ENCODE data around the gene CTRL.

GRCh38 chr16:67968400-67969253 is 37.0 kb upstream of the CTRL start, which contains the start of gene SLC12A4:
- no peak for TF ChIP-seq CTCF (IDR thresholded peaks at IDR 0.05)
- peak; percentile 76 to 95 (median 89) for TF ChIP-seq POLR2AphosphoS5 (IDR thresholded peaks at IDR 0.05)
- peak; percentile 19 to 59 for TF ChIP-seq POLR2A (IDR thresholded peaks at IDR 0.05)
- no peak for TF ChIP-seq EP300 (IDR thresholded peaks at IDR 0.05)
